ENCODE results near the gene FBLIM1.

FBLIM1 gene

GRCh38 chr1:15757575-15758342 is 836 bp upstream of the FBLIM1 start:
- no peak overlapping the region for H2AFZ ChIP-seq (ENCODE audit: low read depth, low read length, severe bottlenecking)
- no peak overlapping the region for H3K4me2 ChIP-seq (ENCODE audit: low read depth, low read length, poor library complexity, severe bottlenecking)
- H3K9ac ChIP-seq (ENCODE audit: low read length): no peak overlapping the region
- H3K79me2 ChIP-seq (ENCODE audit: insufficient read depth, low read length): no peaks in the 10 kb centered on the region
- H3K27me3 ChIP-seq (ENCODE audit: low read length): no peaks in the 10 kb centered on the region
- H3F3A ChIP-seq (ENCODE audit: insufficient read depth): no peaks in the 10 kb centered on the region
- H3K36me3 ChIP-seq (ENCODE audit: low read length): no peaks in the 10 kb centered on the region
- no peak overlapping the region for H3K4me3 ChIP-seq (ENCODE audit: insufficient read depth, low read length, poor library complexity, severe bottlenecking)
- H4K20me1 ChIP-seq (ENCODE audit: low read depth, low read length): no peaks in the 10 kb centered on the region
- no peaks in the 10 kb centered on the region for H3K9me2 ChIP-seq (replicated peaks; ENCODE audit: insufficient read depth, low read length)
- TF ChIP-seq EZH2phosphoT487 (conservative IDR thresholded peaks at IDR 0.05; ENCODE audit: low read length) (no peak), CTCF (IDR thresholded peaks at IDR 0.05; ENCODE audit: insufficient read depth, low read length, poor library complexity, severe bottlenecking) (no peak)
- no peak overlapping the region for H3K27ac ChIP-seq (ENCODE audit: low read depth, low read length)
- no peaks in the 10 kb centered on the region for H3K9me3 ChIP-seq (ENCODE audit: insufficient read depth, low read length)

GRCh38 chr1:15758953-15759661 is 512 bp downstream of the FBLIM1 start:
- no peaks in the 10 kb centered on the region for H3F3A ChIP-seq (ENCODE audit: insufficient read depth)
- no peak overlapping the region for H2AFZ ChIP-seq (ENCODE audit: low read depth, low read length, severe bottlenecking)
- no peaks in the 10 kb centered on the region for H3K9me3 ChIP-seq (ENCODE audit: insufficient read depth, low read length)
- H3K27me3 ChIP-seq (ENCODE audit: low read length): no peaks in the 10 kb centered on the region
- no peaks in the 10 kb centered on the region for H3K9me2 ChIP-seq (replicated peaks; ENCODE audit: insufficient read depth, low read length)
- no peak overlapping the region for H3K27ac ChIP-seq (ENCODE audit: low read depth, low read length)
- H3K4me2 ChIP-seq (ENCODE audit: low read depth, low read length, poor library complexity, severe bottlenecking): no peak overlapping the region
- H3K4me3 ChIP-seq (ENCODE audit: insufficient read depth, low read length, poor library complexity, severe bottlenecking): no peak overlapping the region
- H3K79me2 ChIP-seq (ENCODE audit: insufficient read depth, low read length): no peaks in the 10 kb centered on the region
- H3K36me3 ChIP-seq (ENCODE audit: low read length): no peaks in the 10 kb centered on the region
- no peak overlapping the region for H3K9ac ChIP-seq (ENCODE audit: low read length)
- H4K20me1 ChIP-seq (ENCODE audit: low read depth, low read length): no peaks in the 10 kb centered on the region
- TF ChIP-seq EZH2phosphoT487 (conservative IDR thresholded peaks at IDR 0.05; ENCODE audit: low read length): no peak
- no peak for TF ChIP-seq CTCF (IDR thresholded peaks at IDR 0.05; ENCODE audit: insufficient read depth, low read length, poor library complexity, severe bottlenecking)

GRCh38 chr1:15760520-15761211 is 2.1 kb downstream of the FBLIM1 start:
- Histone ChIP-seq H3K79me2 (ENCODE audit: insufficient read depth, low read length) (no peaks in the 10 kb centered on the region), H4K20me1 (ENCODE audit: low read depth, low read length) (no peaks in the 10 kb centered on the region), H3K9me3 (ENCODE audit: insufficient read depth, low read length) (no peaks in the 10 kb centered on the region), H2AFZ (ENCODE audit: low read depth, low read length, severe bottlenecking) (no peak overlapping the region), H3K27me3 (ENCODE audit: low read length) (no peaks in the 10 kb centered on the region), H3K36me3 (ENCODE audit: low read length) (no peaks in the 10 kb centered on the region), H3K9me2 (replicated peaks; ENCODE audit: insufficient read depth, low read length) (no peaks in the 10 kb centered on the region), H3K4me2 (ENCODE audit: low read depth, low read length, poor library complexity, severe bottlenecking) (no peak overlapping the region), H3K4me3 (ENCODE audit: insufficient read depth, low read length, poor library complexity, severe bottlenecking) (no peak overlapping the region), H3K9ac (ENCODE audit: low read length) (no peak overlapping the region), H3K27ac (ENCODE audit: low read depth, low read length) (no peak overlapping the region), H3F3A (ENCODE audit: insufficient read depth) (no peaks in the 10 kb centered on the region)
- TF ChIP-seq CTCF (IDR thresholded peaks at IDR 0.05; ENCODE audit: insufficient read depth, low read length, poor library complexity, severe bottlenecking) (no peak), EZH2phosphoT487 (conservative IDR thresholded peaks at IDR 0.05; ENCODE audit: low read length) (no peak)

All from SU-DHL-6 (cell line).